ENCODE results near the gene SHROOM2. TPM values are rescaled to one million over a fixed set of nuclear protein-coding genes. Genes with fewer than 3 reads are reported as not detected.
"Not testable (repeated sequence)": the region's sequence is repeated elsewhere in the genome, so short reads cannot be mapped to it uniquely, and the experiment has no call there.

Gene SHROOM2
- total RNA-seq, 1 experiment from 2014 or later: 0.15 TPM

GRCh38 chrX:9749146-9749692 is 37.0 kb upstream of the SHROOM2 start:
- no peaks in the 10 kb centered on the region for H3K9me2 ChIP-seq (replicated peaks; ENCODE audit: insufficient read depth, low read length)
- H3K27me3 ChIP-seq (ENCODE audit: low read length): no peaks in the 10 kb centered on the region
- no peaks in the 10 kb centered on the region for H4K20me1 ChIP-seq (ENCODE audit: insufficient read depth, low read depth, low read length)
- H3K4me2 ChIP-seq (ENCODE audit: low read depth, low read length, poor library complexity, severe bottlenecking): peak overlapping the region; percentile 19
- H3K27ac ChIP-seq (ENCODE audit: low read length): no peak overlapping the region
- H3K9me3 ChIP-seq (ENCODE audit: low read length): no peaks in the 10 kb centered on the region; the same call in 1 of the 2 replicates
- no peak overlapping the region for H3K9ac ChIP-seq (ENCODE audit: low read length)
- H2AFZ ChIP-seq (ENCODE audit: low read length): no peak overlapping the region
- H3K4me3 ChIP-seq (ENCODE audit: low read length): no peak overlapping the region
- H3K36me3 ChIP-seq (ENCODE audit: insufficient read depth, low read length): no peaks in the 10 kb centered on the region
- peak; percentile 62 for DNase-seq
- no peaks in the 10 kb centered on the region for H3K79me2 ChIP-seq (ENCODE audit: low read length)
- H3K4me1 ChIP-seq (ENCODE audit: low read length): peaks cover 12% of the 10 kb centered on the region

GRCh38 chrX:9757366-9757765 is 28.9 kb upstream of the SHROOM2 start:
- Histone ChIP-seq H3K9me2 (replicated peaks; ENCODE audit: insufficient read depth, low read length) (no peaks in the 10 kb centered on the region), H3K4me2 (ENCODE audit: low read depth, low read length, poor library complexity, severe bottlenecking) (no peak overlapping the region), H2AFZ (ENCODE audit: low read length) (no peak overlapping the region), H3K9ac (ENCODE audit: low read length) (no peak overlapping the region), H3K36me3 (ENCODE audit: insufficient read depth, low read length) (no peaks in the 10 kb centered on the region), H3K9me3 (ENCODE audit: low read length) (no peaks in the 10 kb centered on the region), H3K4me3 (ENCODE audit: low read length) (no peak overlapping the region), H4K20me1 (ENCODE audit: insufficient read depth, low read depth, low read length) (no peaks in the 10 kb centered on the region), H3K79me2 (ENCODE audit: low read length) (no peaks in the 10 kb centered on the region), H3K27me3 (ENCODE audit: low read length) (no peaks in the 10 kb centered on the region), H3K4me1 (ENCODE audit: low read length) (no peaks in the 10 kb centered on the region), H3K27ac (ENCODE audit: low read length) (no peak overlapping the region)
- DNase-seq: no peak

GRCh38 chrX:9758021-9758638 is 28.1 kb upstream of the SHROOM2 start:
- DNase-seq: no peak
- Histone ChIP-seq H3K4me3 (ENCODE audit: low read length) (no peak overlapping the region), H3K4me1 (ENCODE audit: low read length) (no peaks in the 10 kb centered on the region), H4K20me1 (ENCODE audit: insufficient read depth, low read depth, low read length) (no peaks in the 10 kb centered on the region), H3K9me2 (replicated peaks; ENCODE audit: insufficient read depth, low read length) (no peaks in the 10 kb centered on the region), H3K4me2 (ENCODE audit: low read depth, low read length, poor library complexity, severe bottlenecking) (no peak overlapping the region), H3K27me3 (ENCODE audit: low read length) (no peaks in the 10 kb centered on the region), H3K9ac (ENCODE audit: low read length) (no peak overlapping the region), H3K36me3 (ENCODE audit: insufficient read depth, low read length) (no peaks in the 10 kb centered on the region), H3K27ac (ENCODE audit: low read length) (no peak overlapping the region), H3K79me2 (ENCODE audit: low read length) (no peaks in the 10 kb centered on the region), H3K9me3 (ENCODE audit: low read length) (no peaks in the 10 kb centered on the region), H2AFZ (ENCODE audit: low read length) (no peak overlapping the region)

GRCh38 chrX:9759337-9759736 is 26.9 kb upstream of the SHROOM2 start:
- Histone ChIP-seq H3K9me3 (ENCODE audit: low read length) (no peaks in the 10 kb centered on the region), H3K4me2 (ENCODE audit: low read depth, low read length, poor library complexity, severe bottlenecking) (no peak overlapping the region), H3K27ac (ENCODE audit: low read length) (no peak overlapping the region), H3K9me2 (replicated peaks; ENCODE audit: insufficient read depth, low read length) (no peaks in the 10 kb centered on the region), H4K20me1 (ENCODE audit: insufficient read depth, low read depth, low read length) (no peaks in the 10 kb centered on the region), H3K36me3 (ENCODE audit: insufficient read depth, low read length) (no peaks in the 10 kb centered on the region), H3K9ac (ENCODE audit: low read length) (no peak overlapping the region), H3K4me1 (ENCODE audit: low read length) (no peaks in the 10 kb centered on the region), H2AFZ (ENCODE audit: low read length) (no peak overlapping the region), H3K4me3 (ENCODE audit: low read length) (no peak overlapping the region), H3K27me3 (ENCODE audit: low read length) (no peaks in the 10 kb centered on the region), H3K79me2 (ENCODE audit: low read length) (no peaks in the 10 kb centered on the region)
- DNase-seq: no peak

GRCh38 chrX:9765072-9765736 is 21.0 kb upstream of the SHROOM2 start:
- no peaks in the 10 kb centered on the region for H3K36me3 ChIP-seq (ENCODE audit: insufficient read depth, low read length)
- no peak for DNase-seq
- H3K4me1 ChIP-seq (ENCODE audit: low read length): peaks cover 25% of the 10 kb centered on the region
- no peak overlapping the region for H3K4me2 ChIP-seq (ENCODE audit: low read depth, low read length, poor library complexity, severe bottlenecking)
- H3K27me3 ChIP-seq (ENCODE audit: low read length): no peaks in the 10 kb centered on the region
- H2AFZ ChIP-seq (ENCODE audit: low read length): no peak overlapping the region
- H3K4me3 ChIP-seq (ENCODE audit: low read length): no peak overlapping the region
- H3K9me2 ChIP-seq (replicated peaks; ENCODE audit: insufficient read depth, low read length): no peaks in the 10 kb centered on the region
- H3K27ac ChIP-seq (ENCODE audit: low read length): no peak overlapping the region
- H4K20me1 ChIP-seq (ENCODE audit: insufficient read depth, low read depth, low read length): no peaks in the 10 kb centered on the region
- H3K9me3 ChIP-seq (ENCODE audit: low read length): no peaks in the 10 kb centered on the region
- H3K79me2 ChIP-seq (ENCODE audit: low read length): no peaks in the 10 kb centered on the region
- no peak overlapping the region for H3K9ac ChIP-seq (ENCODE audit: low read length)

GRCh38 chrX:9765737-9766097 is 20.5 kb upstream of the SHROOM2 start, which contains the start of gene GPR143:
Gene GPR143 (minus strand): TSS chrX:9765847. CDS start chrX:9765817, 30 bp downstream.
- H3K4me2 ChIP-seq (ENCODE audit: low read depth, low read length, poor library complexity, severe bottlenecking): no peak within 1 kb of the TSS

GRCh38 chrX:9767375-9767774 is 18.9 kb upstream of the SHROOM2 start:
- Histone ChIP-seq H3K36me3 (ENCODE audit: insufficient read depth, low read length) (no peaks in the 10 kb centered on the region), H3K27ac (ENCODE audit: low read length) (no peak overlapping the region), H3K4me3 (ENCODE audit: low read length) (no peak overlapping the region), H3K27me3 (ENCODE audit: low read length) (no peaks in the 10 kb centered on the region), H3K9me3 (ENCODE audit: low read length) (no peaks in the 10 kb centered on the region), H3K4me2 (ENCODE audit: low read depth, low read length, poor library complexity, severe bottlenecking) (peak overlapping the region; percentile 16), H3K4me1 (ENCODE audit: low read length) (peaks cover 25% of the 10 kb centered on the region), H3K79me2 (ENCODE audit: low read length) (no peaks in the 10 kb centered on the region), H2AFZ (ENCODE audit: low read length) (no peak overlapping the region), H4K20me1 (ENCODE audit: insufficient read depth, low read depth, low read length) (no peaks in the 10 kb centered on the region), H3K9ac (ENCODE audit: low read length) (no peak overlapping the region), H3K9me2 (replicated peaks; ENCODE audit: insufficient read depth, low read length) (no peaks in the 10 kb centered on the region)
- DNase-seq: peak; percentile 50

More at GRCh38 chrX:9765737-9766097, 20.5 kb upstream of the SHROOM2 start, which contains the start of gene GPR143:
- H3K9me3 ChIP-seq (ENCODE audit: low read length): no peaks in the 10 kb centered on the region
- DNase-seq: no peak
- no peaks in the 10 kb centered on the region for H3K79me2 ChIP-seq (ENCODE audit: low read length)
- no peaks in the 10 kb centered on the region for H3K27me3 ChIP-seq (ENCODE audit: low read length)
- no peaks in the 10 kb centered on the region for H3K36me3 ChIP-seq (ENCODE audit: insufficient read depth, low read length)
- peaks cover 25% of the 10 kb centered on the region for H3K4me1 ChIP-seq (ENCODE audit: low read length)
- no peak within 1 kb of the TSS for H3K9ac ChIP-seq (ENCODE audit: low read length)
- no peaks in the 10 kb centered on the region for H3K9me2 ChIP-seq (replicated peaks; ENCODE audit: insufficient read depth, low read length)
- no peak within 1 kb of the TSS for H2AFZ ChIP-seq (ENCODE audit: low read length)
- no peak within 1 kb of the TSS for H3K4me3 ChIP-seq (ENCODE audit: low read length)
- no peaks in the 10 kb centered on the region for H4K20me1 ChIP-seq (ENCODE audit: insufficient read depth, low read depth, low read length)
- no peak within 1 kb of the TSS for H3K27ac ChIP-seq (ENCODE audit: low read length)

- not testable (repeated sequence) for H3K9me3 ChIP-seq (ENCODE audit: low read length); H3K27me3 ChIP-seq (ENCODE audit: low read length); H3K79me2 ChIP-seq (ENCODE audit: low read length); H3K27ac ChIP-seq (ENCODE audit: low read length); H3K9me2 ChIP-seq (replicated peaks; ENCODE audit: insufficient read depth, low read length); H4K20me1 ChIP-seq (ENCODE audit: insufficient read depth, low read depth, low read length); H2AFZ ChIP-seq (ENCODE audit: low read length); H3K36me3 ChIP-seq (ENCODE audit: insufficient read depth, low read length); H3K9ac ChIP-seq (ENCODE audit: low read length); H3K4me3 ChIP-seq (ENCODE audit: low read length)
- DNase-seq: peak; percentile 79
- Histone ChIP-seq H3K4me1 (ENCODE audit: low read length) (peaks cover 33% of the 10 kb centered on the region), H3K4me2 (ENCODE audit: low read depth, low read length, poor library complexity, severe bottlenecking) (peak overlapping the region; percentile 16)
Measured at GRCh38 chrX:9768321-9768839, 17.8 kb upstream of the SHROOM2 start.

Data from Karpas-422 (cell line).